Liver (tissue), 9 donors: ENCODE measurements around the gene RPTOR. TPM values are rescaled to one million over a fixed set of nuclear protein-coding genes. Genes with fewer than 3 reads are reported as not detected.

Experiments
- DNase-seq: peaks from one replicate; pipeline ENCODE4 v3.0.0-alpha.2; 2017; ENCODE audit warnings: low spot score
- H3K27ac ChIP-seq, 2 donors: one replicate each; pipeline ENCODE4 v1.7.0; 2013; ENCODE audit warnings: inconsistent platforms in 2 of 2, low read length in 2 of 2, control low read depth in 1 of 2, low read depth in 1 of 2, mild to moderate bottlenecking in 1 of 2
- H3K27me3 ChIP-seq, 4 donors: one replicate each; pipeline versions ENCODE4 v1.6.1 to v1.7.0; 2013; ENCODE audit warnings: low read length in 3 of 4, inconsistent platforms in 1 of 4, mild to moderate bottlenecking in 1 of 4, moderate library complexity in 1 of 4; ENCODE audit not compliant: control insufficient read depth in 4 of 4, insufficient read depth in 4 of 4
- H3K36me3 ChIP-seq, 4 donors: one replicate each; pipeline versions ENCODE4 v1.6.1 to v1.7.0; 2013; ENCODE audit warnings: low read length in 3 of 4, mild to moderate bottlenecking in 3 of 4, low read depth in 1 of 4, moderate library complexity in 1 of 4; ENCODE audit not compliant: control insufficient read depth in 4 of 4, insufficient read depth in 3 of 4
- H3K4me1 ChIP-seq, 4 donors: one replicate each; pipeline versions ENCODE4 v1.6.1 to v1.7.0; 2013; ENCODE audit warnings: low read length in 3 of 4, mild to moderate bottlenecking in 3 of 4, moderate library complexity in 1 of 4; ENCODE audit not compliant: control insufficient read depth in 4 of 4, insufficient read depth in 4 of 4
- H3K4me3 ChIP-seq, 3 donors: one replicate each; pipeline versions ENCODE4 v1.6.1 to v1.7.0; 2013; ENCODE audit warnings: low read length in 3 of 3, control low read depth in 1 of 3, low read depth in 1 of 3, mild to moderate bottlenecking in 1 of 3
- H3K9ac ChIP-seq, 2 donors: one replicate each; pipeline ENCODE4 v1.7.0; 2013; ENCODE audit warnings: low read length in 2 of 2, mild to moderate bottlenecking in 2 of 2, moderate library complexity in 2 of 2, control low read depth in 1 of 2, low read depth in 1 of 2
- H3K9me3 ChIP-seq, 4 donors: one replicate each; pipeline versions ENCODE4 v1.6.1 to v1.7.0; 2013; ENCODE audit warnings: low read length in 3 of 4; ENCODE audit not compliant: control insufficient read depth in 4 of 4
- CTCF ChIP-seq: fragments of 150-350 bp; IDR thresholded peaks from 2 replicates; pipeline ENCODE4 v1.5.1; 2017; ENCODE audit warnings: improper control_type of control experiment, low read depth, low read length; ENCODE audit not compliant: missing input control
- EGR1 ChIP-seq, 2 donors: IDR thresholded peaks; 2 replicates each; pipeline ENCODE4 v1.6.1; 2016 to 2018; ENCODE audit warnings: antibody characterized with exemption in 2 of 2, low read depth in 2 of 2
- FOXA1 ChIP-seq: IDR thresholded peaks from 2 replicates; pipeline ENCODE4 v1.6.1; 2016; ENCODE audit warnings: antibody characterized with exemption
- FOXA2 ChIP-seq: IDR thresholded peaks from 2 replicates; pipeline ENCODE4 v1.6.1; 2016; ENCODE audit warnings: antibody characterized with exemption
- GABPA ChIP-seq, 2 donors: IDR thresholded peaks in 1 of 2; conservative IDR thresholded peaks in 1 of 2; 2 replicates each; pipeline ENCODE4 v1.6.1; 2016; ENCODE audit warnings: antibody characterized with exemption in 2 of 2, mild to moderate bottlenecking in 1 of 2, moderate library complexity in 1 of 2
- HNF4A ChIP-seq, 2 donors: conservative IDR thresholded peaks; 2 replicates each; pipeline ENCODE4 v1.6.1; 2016; ENCODE audit warnings: antibody characterized with exemption in 2 of 2, mild to moderate bottlenecking in 2 of 2
- HNF4G ChIP-seq: IDR thresholded peaks from 2 replicates; pipeline ENCODE4 v1.6.1; 2016; ENCODE audit warnings: antibody characterized with exemption
- JUND ChIP-seq, 2 donors: IDR thresholded peaks; 2 replicates each; pipeline ENCODE4 v1.6.1; 2016; ENCODE audit warnings: antibody characterized with exemption in 2 of 2
- NR2F2 ChIP-seq: IDR thresholded peaks from 2 replicates; pipeline ENCODE4 v1.6.1; 2016; ENCODE audit warnings: antibody characterized with exemption
- RAD21 ChIP-seq, 2 donors: IDR thresholded peaks; 2 replicates each; pipeline ENCODE4 v1.6.1; 2016; ENCODE audit warnings: antibody characterized with exemption in 2 of 2, mild to moderate bottlenecking in 2 of 2
- RXRA ChIP-seq, 2 donors: IDR thresholded peaks; 2 replicates each; pipeline ENCODE4 v1.6.1; 2017 to 2018; ENCODE audit warnings: antibody characterized with exemption in 2 of 2, mild to moderate bottlenecking in 1 of 2
- SP1 ChIP-seq: IDR thresholded peaks from 2 replicates; pipeline ENCODE4 v1.6.1; 2018; ENCODE audit warnings: antibody characterized with exemption, mild to moderate bottlenecking
- TAF1 ChIP-seq: conservative IDR thresholded peaks from 2 replicates; pipeline ENCODE4 v1.6.1; 2016; ENCODE audit warnings: antibody characterized with exemption, mild to moderate bottlenecking
- YY1 ChIP-seq: IDR thresholded peaks from 2 replicates; pipeline ENCODE4 v1.6.1; 2016; ENCODE audit warnings: antibody characterized with exemption, mild to moderate bottlenecking
- ZBTB33 ChIP-seq: IDR thresholded peaks from 2 replicates; pipeline ENCODE4 v1.6.1; 2016; ENCODE audit warnings: antibody characterized with exemption
- WGBS: extraction: QIAGEN DNeasy Blood & Tissue Kit; methylation state at CpG from one replicate; pipeline ENCODE4 v1.1.7; 2013; 5-methylcytosine and 5-hydroxymethylcytosine counted together
- polyA plus RNA-seq, 2 donors: library from polyadenylated mRNA; stranded (reverse) in 1 of 2; unstranded in 1 of 2; fragments of 200-250 nt in 1 of 2; fragments of >200 nt in 1 of 2; fragmentation: Nextera tagmentation in 1 of 2; extraction: Ambion mirVana in 1 of 2; gene quantifications; one replicate each; pipeline versions ENCODE4 v1.2.1 to v1.2.3, GENCODE V29; 2013 to 2015
- total RNA-seq, 2 donors: library from RNA; depleted of rRNA; stranded (reverse); fragments of >200 nt; gene quantifications; one replicate each; pipeline ENCODE4 v1.2.3, GENCODE V29; 2014
- TF ChIP-seq, protein P1 (sequence below): IDR thresholded peaks from 2 replicates; pipeline ENCODE4 v1.6.1; 2016; ENCODE audit warnings: antibody characterized with exemption, mild to moderate bottlenecking
- TF ChIP-seq, protein P2 (sequence below): IDR thresholded peaks from 2 replicates; pipeline ENCODE4 v1.6.1; 2016; ENCODE audit warnings: antibody characterized with exemption
- TF ChIP-seq, protein P3 (sequence below): IDR thresholded peaks from 2 replicates; pipeline ENCODE4 v1.6.1; 2016; ENCODE audit warnings: antibody characterized with exemption
- donor health status: healthy.
- donor health status: healthy.
- donor health status: healthy.
- donor health status: healthy.
- donor health status: healthy.

RPTOR gene
- total and polyA plus RNA-seq, 4 donors, result 4.8 to 25.4 (median 11.6) TPM

DNA sequence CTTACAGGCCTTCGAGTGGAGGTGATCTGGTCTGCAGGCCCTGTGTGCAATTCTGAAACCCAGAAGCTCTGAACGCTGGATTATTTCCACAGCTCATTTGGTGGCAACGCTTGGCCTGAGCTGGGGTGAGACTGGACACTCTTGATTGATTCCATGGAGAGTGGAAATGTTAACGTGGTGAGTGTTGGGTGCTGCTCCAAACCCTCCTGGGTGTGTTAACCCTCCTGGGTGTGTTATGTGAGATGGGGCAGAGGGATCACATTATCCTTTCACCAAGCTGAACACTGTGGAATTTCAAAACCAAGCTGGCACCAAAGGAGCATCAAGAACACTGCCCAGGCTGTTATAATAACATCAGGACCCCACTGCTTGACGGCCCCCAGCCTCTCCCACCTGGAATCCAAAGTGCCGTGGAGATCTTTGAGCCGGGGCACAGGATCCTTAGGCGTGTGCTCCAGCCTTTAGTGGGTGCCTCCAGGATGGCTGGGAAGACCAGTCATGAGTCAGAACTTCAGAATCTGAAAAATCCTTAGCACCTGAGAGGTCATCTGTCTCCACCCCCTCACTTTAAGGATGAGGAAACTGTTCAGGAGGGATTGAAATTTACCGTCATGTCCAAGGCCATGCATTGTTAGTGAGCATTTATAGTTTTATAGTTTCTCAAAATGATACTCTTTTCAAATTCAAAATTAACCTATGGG lies 75.0 kb downstream of the RPTOR start:
- WGBS, result 93% methylated on average over 9 of the region's 9 CpGs
- H3K9me3 ChIP-seq, result no peaks in the 10 kb centered on the region
- no peaks in the 10 kb centered on the region for H3K36me3 ChIP-seq
- DNase-seq, result no peak
- H3K4me1 ChIP-seq, result no peaks in the 10 kb centered on the region
- no peak overlapping the region for H3K9ac ChIP-seq
- no peak overlapping the region for H3K4me3 ChIP-seq
- TF ChIP-seq TAF1, result no peak
- TF ChIP-seq GABPA (IDR thresholded peaks at IDR 0.05 in 1 of 2, conservative IDR thresholded peaks at IDR 0.05 in 1 of 2), result no peak
- TF ChIP-seq, protein P1, sequence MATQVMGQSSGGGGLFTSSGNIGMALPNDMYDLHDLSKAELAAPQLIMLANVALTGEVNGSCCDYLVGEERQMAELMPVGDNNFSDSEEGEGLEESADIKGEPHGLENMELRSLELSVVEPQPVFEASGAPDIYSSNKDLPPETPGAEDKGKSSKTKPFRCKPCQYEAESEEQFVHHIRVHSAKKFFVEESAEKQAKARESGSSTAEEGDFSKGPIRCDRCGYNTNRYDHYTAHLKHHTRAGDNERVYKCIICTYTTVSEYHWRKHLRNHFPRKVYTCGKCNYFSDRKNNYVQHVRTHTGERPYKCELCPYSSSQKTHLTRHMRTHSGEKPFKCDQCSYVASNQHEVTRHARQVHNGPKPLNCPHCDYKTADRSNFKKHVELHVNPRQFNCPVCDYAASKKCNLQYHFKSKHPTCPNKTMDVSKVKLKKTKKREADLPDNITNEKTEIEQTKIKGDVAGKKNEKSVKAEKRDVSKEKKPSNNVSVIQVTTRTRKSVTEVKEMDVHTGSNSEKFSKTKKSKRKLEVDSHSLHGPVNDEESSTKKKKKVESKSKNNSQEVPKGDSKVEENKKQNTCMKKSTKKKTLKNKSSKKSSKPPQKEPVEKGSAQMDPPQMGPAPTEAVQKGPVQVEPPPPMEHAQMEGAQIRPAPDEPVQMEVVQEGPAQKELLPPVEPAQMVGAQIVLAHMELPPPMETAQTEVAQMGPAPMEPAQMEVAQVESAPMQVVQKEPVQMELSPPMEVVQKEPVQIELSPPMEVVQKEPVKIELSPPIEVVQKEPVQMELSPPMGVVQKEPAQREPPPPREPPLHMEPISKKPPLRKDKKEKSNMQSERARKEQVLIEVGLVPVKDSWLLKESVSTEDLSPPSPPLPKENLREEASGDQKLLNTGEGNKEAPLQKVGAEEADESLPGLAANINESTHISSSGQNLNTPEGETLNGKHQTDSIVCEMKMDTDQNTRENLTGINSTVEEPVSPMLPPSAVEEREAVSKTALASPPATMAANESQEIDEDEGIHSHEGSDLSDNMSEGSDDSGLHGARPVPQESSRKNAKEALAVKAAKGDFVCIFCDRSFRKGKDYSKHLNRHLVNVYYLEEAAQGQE, result no peak
- TF ChIP-seq, protein P2, sequence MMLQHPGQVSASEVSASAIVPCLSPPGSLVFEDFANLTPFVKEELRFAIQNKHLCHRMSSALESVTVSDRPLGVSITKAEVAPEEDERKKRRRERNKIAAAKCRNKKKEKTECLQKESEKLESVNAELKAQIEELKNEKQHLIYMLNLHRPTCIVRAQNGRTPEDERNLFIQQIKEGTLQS, result no peak
- TF ChIP-seq NR2F2, result no peak
- TF ChIP-seq JUND (IDR thresholded peaks at IDR 0.05), result no peak
- TF ChIP-seq CTCF, result no peak
- TF ChIP-seq, protein P3, sequence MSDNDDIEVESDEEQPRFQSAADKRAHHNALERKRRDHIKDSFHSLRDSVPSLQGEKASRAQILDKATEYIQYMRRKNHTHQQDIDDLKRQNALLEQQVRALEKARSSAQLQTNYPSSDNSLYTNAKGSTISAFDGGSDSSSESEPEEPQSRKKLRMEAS, result no peak
- TF ChIP-seq FOXA2, result no peak
- no peak for TF ChIP-seq SP1
- TF ChIP-seq ZBTB33, result no peak
- no peak for TF ChIP-seq HNF4G
- TF ChIP-seq RAD21 (IDR thresholded peaks at IDR 0.05), result no peak
- TF ChIP-seq HNF4A (conservative IDR thresholded peaks at IDR 0.05), result no peak
- no peak for TF ChIP-seq FOXA1
- no peak for TF ChIP-seq YY1
- TF ChIP-seq RXRA (IDR thresholded peaks at IDR 0.05), result no peak
- no peak for TF ChIP-seq EGR1 (IDR thresholded peaks at IDR 0.05; ENCODE audit: low read depth in 2 of 2)
- H3K27ac ChIP-seq, result no peak overlapping the region
- no peaks in the 10 kb centered on the region for H3K27me3 ChIP-seq
